ENCODE data around the gene BARHL1. TPM values are rescaled to one million over a fixed set of nuclear protein-coding genes. Genes with fewer than 3 reads are reported as not detected.

BARHL1 gene
- total RNA-seq, 1 donor from 2014 or later: 1.0 TPM

- TF ChIP-seq EZH2phosphoT487 (IDR thresholded peaks at IDR 0.05) (no peak), EZH2 (IDR thresholded peaks at IDR 0.05) (no peak), CTCF (IDR thresholded peaks at IDR 0.05) (no peak)
- peaks cover 2% of the 10 kb centered on the region for H3K27me3 Mint-ChIP-seq (ENCODE audit: insufficient read depth, low read depth)
- H3K36me3 Mint-ChIP-seq: peaks cover 14% of the 10 kb centered on the region
- Histone ChIP-seq H3K9ac (no peak overlapping the region), H3K27me3 (no peaks in the 10 kb centered on the region), H2AFZ (replicated peaks) (no peak overlapping the region), H3K27ac (no peak overlapping the region), H3K36me3 (no peaks in the 10 kb centered on the region), H3K4me3 (no peak overlapping the region), H3K9me3 (ENCODE audit: low read depth) (peaks cover 3% of the 10 kb centered on the region), H3F3A (ENCODE audit: low read depth) (peaks cover 5% of the 10 kb centered on the region), H3K79me2 (ENCODE audit: low read depth) (no peaks in the 10 kb centered on the region), H3K4me2 (no peak overlapping the region), H3K4me1 (peaks cover 12% of the 10 kb centered on the region), H4K20me1 (ENCODE audit: low read depth) (no peaks in the 10 kb centered on the region)
- no peak overlapping the region for H3K4me3 Mint-ChIP-seq
- no peak for DNase-seq (ENCODE audit: low spot score)
- peaks cover 15% of the 10 kb centered on the region for H3K9me3 Mint-ChIP-seq
- H3K27ac Mint-ChIP-seq: no peak overlapping the region
- peaks cover 10% of the 10 kb centered on the region for H3K4me1 Mint-ChIP-seq
Observed at GRCh38 chr9:132537352-132537751, 45.1 kb upstream of the BARHL1 start.

DNA sequence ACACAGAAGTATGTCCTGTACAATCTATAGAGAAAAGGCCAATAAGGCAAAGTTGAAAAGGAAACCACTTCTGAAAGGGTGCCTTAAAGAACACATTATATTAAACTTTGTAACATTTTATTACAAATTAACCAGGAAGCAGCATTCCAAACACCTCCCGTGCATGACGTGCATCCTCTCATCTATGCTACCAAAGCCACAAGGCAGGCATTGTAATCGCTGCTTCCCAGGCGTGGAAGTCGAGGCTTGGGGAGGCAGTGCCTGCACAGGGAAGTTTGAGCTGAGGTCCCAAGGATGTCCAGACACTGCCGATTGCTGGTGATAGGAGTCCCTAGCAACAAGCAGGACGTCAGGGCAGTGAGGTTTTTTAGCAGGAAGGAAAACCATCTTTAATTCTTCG lies 44.3 kb upstream of the BARHL1 start:
- Histone ChIP-seq H3K36me3 (no peaks in the 10 kb centered on the region), H4K20me1 (ENCODE audit: low read depth) (no peaks in the 10 kb centered on the region), H3K27ac (no peak overlapping the region), H3K9ac (no peak overlapping the region), H3K4me2 (no peak overlapping the region), H2AFZ (replicated peaks) (no peak overlapping the region), H3F3A (ENCODE audit: low read depth) (no peaks in the 10 kb centered on the region), H3K79me2 (ENCODE audit: low read depth) (no peaks in the 10 kb centered on the region), H3K4me1 (peaks cover 13% of the 10 kb centered on the region), H3K4me3 (no peak overlapping the region), H3K9me3 (ENCODE audit: low read depth) (peaks cover 3% of the 10 kb centered on the region), H3K27me3 (no peaks in the 10 kb centered on the region)
- Mint-ChIP-seq H3K36me3 (peaks cover 10% of the 10 kb centered on the region), H3K27me3 (ENCODE audit: insufficient read depth, low read depth) (peaks cover 2% of the 10 kb centered on the region), H3K9me3 (peaks cover 15% of the 10 kb centered on the region), H3K27ac (no peak overlapping the region), H3K4me1 (peaks cover 10% of the 10 kb centered on the region), H3K4me3 (no peak overlapping the region)
- DNase-seq (ENCODE audit: low spot score): no peak
- TF ChIP-seq EZH2phosphoT487 (IDR thresholded peaks at IDR 0.05) (no peak), CTCF (IDR thresholded peaks at IDR 0.05) (no peak), EZH2 (IDR thresholded peaks at IDR 0.05) (no peak)

GRCh38 chr9:132539096-132539495 lies 43.3 kb upstream of the BARHL1 start:
- Histone ChIP-seq H4K20me1 (ENCODE audit: low read depth) (no peaks in the 10 kb centered on the region), H3K27ac (no peak overlapping the region), H3K27me3 (no peaks in the 10 kb centered on the region), H3K4me1 (peaks cover 23% of the 10 kb centered on the region), H3K9me3 (ENCODE audit: low read depth) (peaks cover 3% of the 10 kb centered on the region), H3K4me3 (no peak overlapping the region), H3K79me2 (ENCODE audit: low read depth) (no peaks in the 10 kb centered on the region), H3K4me2 (no peak overlapping the region), H3K36me3 (no peaks in the 10 kb centered on the region), H3K9ac (no peak overlapping the region), H2AFZ (replicated peaks) (no peak overlapping the region), H3F3A (ENCODE audit: low read depth) (no peaks in the 10 kb centered on the region)
- Mint-ChIP-seq H3K4me1 (peaks cover 15% of the 10 kb centered on the region), H3K27me3 (ENCODE audit: insufficient read depth, low read depth) (peaks cover 6% of the 10 kb centered on the region), H3K36me3 (peaks cover 10% of the 10 kb centered on the region), H3K27ac (no peak overlapping the region), H3K9me3 (peaks cover 12% of the 10 kb centered on the region), H3K4me3 (no peak overlapping the region)
- no peak for DNase-seq (ENCODE audit: low spot score)
- no peak for TF ChIP-seq EZH2 (IDR thresholded peaks at IDR 0.05)
- TF ChIP-seq EZH2phosphoT487 (IDR thresholded peaks at IDR 0.05): no peak
- TF ChIP-seq CTCF (IDR thresholded peaks at IDR 0.05): no peak

Measured in neural progenitor cell (in vitro differentiated cells).